Heart left ventricle (tissue), 13 donors: ENCODE data around the gene VEGFA.

ENCODE experiments used
- CTCF ChIP-seq, 12 donors: fragments of 200-600 bp; sonication (generic) in 4 of 12; IDR thresholded peaks; one replicate each; pipeline versions ENCODE4 v1.5.0 to v1.8.0; 2018 to 2022; ENCODE audit warnings: antibody characterized with exemption in 12 of 12, mild to moderate bottlenecking in 5 of 12
- POLR2A ChIP-seq, 2 donors: fragments of 450-650 bp; IDR thresholded peaks; one replicate each; pipeline ENCODE4 v1.6.1; 2017; ENCODE audit warnings: antibody characterized with exemption in 2 of 2, mild to moderate bottlenecking in 2 of 2, moderate library complexity in 2 of 2
- donor health status: ischemic (EF 13 %, LVEDD 7.1; RV severe dilation, severe dysfunction).
- donor health status: DM: no; HTN: yes; CAD: no.
- donor health status: DM: no; HTN: no; CAD: no.
- donor health status: ischemic (EF 25% LVEDD 6.9; RV normal size, moderate dysfunction).
- donor health status: ischemic (EF 25% LVEDD 5.7; RV mildly dilated, moderate dysfunction).
- donor health status: ischemic (EF 35%, LVEDD 5.7; RV mildly dilated, moderate dysfunction).
- donor health status: nonischemic (EF 11% LVEDD 7.7; RV severe dilation, severe dysfunction).
- donor health status: DM: yes; HTN: yes; CAD: no.
- donor health status: PGD.
- donor health status: ischemic (EF 29% LVEDD 5.4; RV normal size, mild dysfunction).
- donor health status: nonischemic (EF 23%, LVEDD 6.1; RV moderate dilation, normal function).

GRCh38 chr6:43766500-43766853 lies 3.5 kb upstream of the VEGFA start:
- no peak for TF ChIP-seq CTCF (IDR thresholded peaks at IDR 0.05)
- TF ChIP-seq POLR2A (IDR thresholded peaks at IDR 0.05): no peak
